ENCODE measurements around the gene PRMT6.
"Not testable (repeated sequence)": the region's sequence is repeated elsewhere in the genome, so short reads cannot be mapped to it uniquely, and the experiment has no call there.

The PRMT6 gene

GRCh38 chr1:107056426-107057196 is at the start of gene PRMT6:
TSS of gene PRMT6 (plus strand) at chr1:107056674. CDS start at chr1:107056716, 42 bp downstream.
- TF ChIP-seq, protein P1, sequence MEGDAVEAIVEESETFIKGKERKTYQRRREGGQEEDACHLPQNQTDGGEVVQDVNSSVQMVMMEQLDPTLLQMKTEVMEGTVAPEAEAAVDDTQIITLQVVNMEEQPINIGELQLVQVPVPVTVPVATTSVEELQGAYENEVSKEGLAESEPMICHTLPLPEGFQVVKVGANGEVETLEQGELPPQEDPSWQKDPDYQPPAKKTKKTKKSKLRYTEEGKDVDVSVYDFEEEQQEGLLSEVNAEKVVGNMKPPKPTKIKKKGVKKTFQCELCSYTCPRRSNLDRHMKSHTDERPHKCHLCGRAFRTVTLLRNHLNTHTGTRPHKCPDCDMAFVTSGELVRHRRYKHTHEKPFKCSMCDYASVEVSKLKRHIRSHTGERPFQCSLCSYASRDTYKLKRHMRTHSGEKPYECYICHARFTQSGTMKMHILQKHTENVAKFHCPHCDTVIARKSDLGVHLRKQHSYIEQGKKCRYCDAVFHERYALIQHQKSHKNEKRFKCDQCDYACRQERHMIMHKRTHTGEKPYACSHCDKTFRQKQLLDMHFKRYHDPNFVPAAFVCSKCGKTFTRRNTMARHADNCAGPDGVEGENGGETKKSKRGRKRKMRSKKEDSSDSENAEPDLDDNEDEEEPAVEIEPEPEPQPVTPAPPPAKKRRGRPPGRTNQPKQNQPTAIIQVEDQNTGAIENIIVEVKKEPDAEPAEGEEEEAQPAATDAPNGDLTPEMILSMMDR (IDR thresholded peaks at IDR 0.05) = no peak
- peak; percentile 84 for DNase-seq (ENCODE audit: low spot score)
- Histone ChIP-seq H3K27ac (peak within 1 kb of the TSS; percentile 87 to 93), H3K4me3 (peak within 1 kb of the TSS; percentile 88)

DNA sequence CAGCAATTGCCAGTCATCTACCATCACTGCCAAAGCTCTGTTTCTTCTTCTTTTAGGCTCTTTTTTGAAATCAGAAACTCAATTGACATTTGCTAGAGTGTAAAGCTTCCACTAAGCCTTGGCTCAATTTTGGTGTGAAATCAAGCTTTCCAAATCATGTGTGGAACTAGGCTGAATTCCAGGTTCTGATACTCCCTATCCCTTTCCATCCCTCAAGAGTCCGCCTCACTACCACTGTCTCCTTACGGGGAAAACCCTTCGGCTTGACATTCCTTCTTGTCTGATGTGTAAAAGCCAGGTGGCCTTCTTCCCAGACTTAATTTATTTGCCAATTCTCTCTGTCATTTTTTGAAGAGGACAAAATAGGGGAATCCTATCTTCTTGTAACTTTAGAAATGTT is 47.2 kb upstream of the PRMT6 start:
- TF ChIP-seq, protein P1 (IDR thresholded peaks at IDR 0.05) = no peak

DNA sequence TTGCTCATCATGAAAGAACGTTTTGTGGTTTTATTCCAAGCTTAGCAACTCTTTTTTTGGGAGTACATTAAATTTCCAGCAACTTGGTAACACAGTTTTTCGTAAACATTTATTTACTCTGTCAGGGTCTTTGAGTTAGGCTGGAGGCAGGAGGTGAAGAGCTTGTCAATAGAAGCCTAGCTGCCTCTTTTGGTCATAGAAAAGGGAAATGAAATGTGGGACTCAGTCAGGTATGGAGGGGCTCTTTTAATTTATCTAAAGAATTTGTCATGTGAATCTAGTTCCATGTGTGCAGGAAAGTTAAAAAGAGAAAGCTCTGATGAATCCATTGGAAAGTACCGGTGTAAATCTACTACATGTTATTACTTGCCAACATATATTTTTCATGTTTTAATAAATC is 45.9 kb upstream of the PRMT6 start:
- no peak for DNase-seq (ENCODE audit: low spot score)
- Histone ChIP-seq H3K27ac (no peak overlapping the region), H3K4me3 (no peak overlapping the region)
- TF ChIP-seq, protein P1 (IDR thresholded peaks at IDR 0.05) = no peak

More for the DNA sequence above, 47.2 kb upstream of the PRMT6 start:
- Histone ChIP-seq H3K4me3 (no peak overlapping the region), H3K27ac (no peak overlapping the region)
- DNase-seq (ENCODE audit: low spot score) = no peak

DNA sequence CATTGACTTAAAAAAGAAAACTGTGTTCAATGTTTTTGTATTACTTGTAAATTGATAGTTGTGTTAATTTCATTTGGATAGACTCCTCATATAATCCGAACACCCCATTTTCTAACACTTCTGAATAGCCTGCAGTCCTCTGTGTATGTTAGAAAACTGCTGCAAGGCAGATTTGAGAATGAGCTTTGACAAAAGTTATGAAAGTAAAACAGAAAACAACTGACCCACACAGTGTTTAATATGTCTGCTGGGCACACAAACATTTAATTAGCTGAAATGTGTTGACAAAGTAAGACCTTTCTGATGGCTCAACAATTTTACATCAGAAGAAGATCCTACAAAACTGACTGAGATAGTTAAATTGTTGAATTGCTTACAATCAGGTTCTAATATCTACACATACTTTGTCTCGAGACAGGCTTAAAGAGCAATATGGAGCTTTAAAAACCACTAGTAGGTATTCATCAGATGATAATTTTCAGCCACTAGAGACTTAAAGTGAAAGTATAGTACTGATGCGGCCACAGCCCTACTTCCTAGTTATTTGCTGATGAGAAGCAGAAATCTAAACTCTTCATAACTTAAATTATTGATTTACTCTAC is 40.0 kb upstream of the PRMT6 start:
- no peak for DNase-seq (ENCODE audit: low spot score)
- Histone ChIP-seq H3K27ac (no peak overlapping the region), H3K4me3 (no peak overlapping the region)
- TF ChIP-seq, protein P1 (IDR thresholded peaks at IDR 0.05) = no peak

DNA sequence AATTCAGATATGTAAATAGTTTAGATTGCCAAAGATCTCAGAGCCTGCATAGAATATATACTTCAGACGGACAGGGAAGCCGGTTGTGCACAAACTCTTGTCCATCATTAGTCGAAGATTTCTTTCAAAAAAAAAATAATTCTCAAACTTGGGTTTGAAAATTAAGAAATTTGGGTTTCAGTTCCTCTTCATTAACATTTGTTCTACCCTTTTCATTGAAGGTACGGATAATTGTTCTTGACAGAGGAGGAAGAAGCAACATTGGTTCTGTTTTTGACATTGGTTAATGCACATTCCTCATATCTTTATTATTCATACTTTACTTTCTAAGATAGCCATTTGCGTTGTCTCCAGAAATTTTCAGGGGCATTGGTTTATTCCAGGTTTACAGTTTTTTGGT is 38.0 kb upstream of the PRMT6 start:
- Histone ChIP-seq H3K27ac (no peak overlapping the region), H3K4me3 (no peak overlapping the region)
- TF ChIP-seq, protein P1 (IDR thresholded peaks at IDR 0.05) = no peak
- no peak for DNase-seq (ENCODE audit: low spot score)

DNA sequence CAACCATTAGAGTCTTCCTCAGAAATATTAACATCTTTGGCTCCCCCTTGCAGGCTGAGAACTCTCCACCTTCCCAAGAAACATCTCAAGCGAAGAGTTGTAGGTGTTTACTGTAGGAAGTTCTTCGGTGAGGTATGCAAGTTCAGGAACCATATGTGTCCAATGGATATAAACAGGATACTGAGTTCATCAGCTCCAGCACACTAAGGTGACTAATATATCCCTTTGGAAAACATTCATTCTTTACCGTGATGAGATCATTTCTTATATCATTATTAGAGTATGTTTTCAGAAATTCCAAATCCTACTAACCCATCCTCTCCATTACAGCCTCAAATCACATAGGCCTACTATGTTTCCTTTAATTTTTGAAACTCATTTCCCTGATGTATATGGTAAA is 37.3 kb upstream of the PRMT6 start:
- no peak overlapping the region for H3K27ac ChIP-seq
- DNase-seq (ENCODE audit: low spot score) = no peak
- TF ChIP-seq, protein P1 (IDR thresholded peaks at IDR 0.05) = no peak
- H3K4me3 ChIP-seq = no peak overlapping the region

GRCh38 chr1:107038874-107039273 is 17.6 kb upstream of the PRMT6 start:
- DNase-seq (ENCODE audit: low spot score) = not testable (repeated sequence)

DNA sequence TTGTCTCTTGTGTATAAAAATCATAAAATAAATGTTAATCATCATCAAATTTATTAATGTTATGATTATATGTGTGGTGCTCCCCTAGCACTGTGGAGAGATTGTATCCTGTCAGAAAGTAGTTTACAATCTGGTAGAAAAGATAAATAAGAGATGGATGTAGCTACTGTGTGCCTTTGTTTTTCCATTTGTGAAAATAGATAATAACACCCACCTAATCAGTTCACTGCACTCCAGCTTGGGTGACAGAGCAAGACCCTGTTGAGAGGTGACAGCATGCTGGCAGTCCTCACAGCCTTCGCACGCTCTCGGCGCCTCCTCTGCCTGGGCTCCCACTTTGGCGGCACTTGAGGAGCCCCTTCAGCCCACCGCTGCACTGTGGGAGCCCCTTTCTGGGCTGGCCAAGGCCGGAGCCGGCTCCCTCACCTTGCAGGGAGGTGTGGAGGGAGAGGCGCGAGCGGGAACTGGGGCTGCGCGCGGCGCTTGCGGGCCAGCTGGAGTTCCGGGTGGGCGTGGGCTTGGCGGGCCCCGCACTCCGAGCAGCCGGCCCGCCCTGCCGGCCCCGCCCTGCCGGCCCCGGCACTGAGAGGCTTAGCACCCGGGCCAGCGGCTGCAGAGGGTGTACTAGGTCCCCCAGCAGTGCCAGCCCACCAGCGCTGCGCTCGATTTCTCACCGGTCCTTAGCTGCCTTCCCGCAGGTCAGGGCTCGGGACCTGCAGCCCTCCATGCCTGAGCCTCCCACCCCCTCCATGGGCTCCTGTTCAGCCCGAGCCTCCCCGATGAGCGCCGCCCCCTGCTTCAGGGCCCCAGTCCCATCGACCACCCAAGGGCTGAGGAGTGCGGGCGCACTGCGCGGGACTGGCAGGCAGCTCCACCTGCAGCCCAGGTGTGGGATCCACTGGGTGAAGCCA is 11.9 kb upstream of the PRMT6 start:
- not testable (repeated sequence) for DNase-seq (ENCODE audit: low spot score); H3K4me3 ChIP-seq; H3K27ac ChIP-seq

More at GRCh38 chr1:107038874-107039273, 17.6 kb upstream of the PRMT6 start:
- H3K27ac ChIP-seq, H3K4me3 ChIP-seq: not testable (repeated sequence)
